NCI-H526 (cell line): Measurements from ENCODE around the gene CNTNAP3.
"Not testable (repeated sequence)": the region's sequence is repeated elsewhere in the genome, so short reads cannot be mapped to it uniquely, and the experiment has no call there.

Source experiments
- DNase-seq, 2 experiments: peaks; one replicate each; lab custom pipeline; 2025; lab: John Stamatoyannopoulos, UW

Gene CNTNAP3

GRCh38 chr9:39073537-39073936 is 214.4 kb downstream of the CNTNAP3 start:
- not testable (repeated sequence) for DNase-seq

GRCh38 chr9:39067683-39068082 is 220.3 kb downstream of the CNTNAP3 start:
- not testable (repeated sequence) for DNase-seq

GRCh38 chr9:39062966-39063365 is 225.0 kb downstream of the CNTNAP3 start:
- not testable (repeated sequence) for DNase-seq

- not testable (repeated sequence) for DNase-seq
Measured at GRCh38 chr9:39054453-39054852, 233.5 kb downstream of the CNTNAP3 start.

- not testable (repeated sequence) for DNase-seq
Measured at GRCh38 chr9:39046833-39047232, 241.1 kb downstream of the CNTNAP3 start.

GRCh38 chr9:39042352-39042803 is 245.6 kb downstream of the CNTNAP3 start:
- not testable (repeated sequence) for DNase-seq

GRCh38 chr9:39041774-39042173 is 246.2 kb downstream of the CNTNAP3 start:
- DNase-seq: not testable (repeated sequence)

- DNase-seq: not testable (repeated sequence)
Measured at GRCh38 chr9:39039148-39039547, 248.8 kb downstream of the CNTNAP3 start.

GRCh38 chr9:39038221-39038620 is 249.7 kb downstream of the CNTNAP3 start:
- not testable (repeated sequence) for DNase-seq

- not testable (repeated sequence) for DNase-seq
Measured at GRCh38 chr9:39033849-39034248, 254.1 kb downstream of the CNTNAP3 start.

GRCh38 chr9:39030204-39031019 is 257.6 kb downstream of the CNTNAP3 start:
- DNase-seq: not testable (repeated sequence)

- DNase-seq: not testable (repeated sequence)
Measured at GRCh38 chr9:39028855-39029254, 259.1 kb downstream of the CNTNAP3 start.

GRCh38 chr9:39028168-39028567 is 259.8 kb downstream of the CNTNAP3 start:
- DNase-seq: not testable (repeated sequence)

GRCh38 chr9:39025911-39026588 is 261.9 kb downstream of the CNTNAP3 start:
- DNase-seq: not testable (repeated sequence)
